SU-DHL-6 (cell line): ENCODE results near the gene REPS2.

Experiments
- H2AFZ ChIP-seq: fragments of 200-600 bp; sonication (generic); 2 replicates; pipeline ENCODE4 v1.6.1; 2014; ENCODE audit warnings: low read depth, mild to moderate bottlenecking, moderate library complexity, mixed read lengths, antibody characterized with exemption, low read length; ENCODE audit not compliant: severe bottlenecking
- H3F3A ChIP-seq: fragments of 200-600 bp; shearing (Covaris generic); 2 replicates; pipeline ENCODE4 v1.6.0; 2016; ENCODE audit warnings: antibody characterized with exemption, mild to moderate bottlenecking; ENCODE audit not compliant: insufficient read depth
- H3K27ac ChIP-seq: fragments of 200-600 bp; sonication (generic); 2 replicates; pipeline ENCODE4 v1.5.1; 2016; ENCODE audit warnings: low read depth, mild to moderate bottlenecking, low read length, moderate library complexity, mixed read lengths
- H3K27me3 ChIP-seq: fragments of 200-600 bp; sonication (generic), shearing (Covaris generic); 2 replicates; pipeline ENCODE4 v1.6.0; 2014; ENCODE audit warnings: mild to moderate bottlenecking, low read length
- H3K36me3 ChIP-seq: fragments of 200-600 bp; sonication (generic); 2 replicates; pipeline ENCODE4 v1.6.1; 2014; ENCODE audit warnings: mild to moderate bottlenecking, low read length, mixed read lengths
- H3K4me2 ChIP-seq: fragments of 300-600, 200-600 bp; shearing (Covaris generic), sonication (generic); 2 replicates; pipeline ENCODE4 v1.6.0; 2014; ENCODE audit warnings: low read length, low read depth, mild to moderate bottlenecking; ENCODE audit not compliant: poor library complexity, severe bottlenecking
- H3K4me3 ChIP-seq: fragments of 200-600 bp; sonication (generic); 2 replicates; pipeline ENCODE4 v1.5.1; 2014; ENCODE audit warnings: antibody characterized with exemption, low read length, mild to moderate bottlenecking, mixed read lengths; ENCODE audit not compliant: insufficient read depth, poor library complexity, severe bottlenecking
- H3K79me2 ChIP-seq: fragments of 200-600 bp; sonication (generic); 2 replicates; pipeline ENCODE4 v1.6.1; 2014; ENCODE audit warnings: mild to moderate bottlenecking, low read length, moderate library complexity; ENCODE audit not compliant: insufficient read depth
- H3K9ac ChIP-seq: fragments of 200-600 bp; sonication (generic); 2 replicates; pipeline ENCODE4 v1.7.0; 2014; ENCODE audit warnings: mild to moderate bottlenecking, low read length
- H3K9me2 ChIP-seq: fragments of 200-600 bp; sonication (generic); replicated peaks from 2 replicates; pipeline ENCODE4 v1.6.1; 2014; ENCODE audit warnings: low read length; ENCODE audit not compliant: insufficient read depth
- H3K9me3 ChIP-seq: fragments of 200-600 bp; sonication (generic); 2 replicates; pipeline ENCODE4 v1.6.1; 2014; ENCODE audit warnings: low read length, mixed read lengths; ENCODE audit not compliant: insufficient read depth
- H4K20me1 ChIP-seq: fragments of 200-600 bp; sonication (generic); 2 replicates; pipeline ENCODE4 v1.6.1; 2014; ENCODE audit warnings: low read depth, mild to moderate bottlenecking, antibody characterized with exemption, low read length, moderate library complexity, mixed read lengths
- CTCF ChIP-seq: fragments of 200-600 bp; sonication (generic); IDR thresholded peaks from one replicate; pipeline ENCODE4 v1.5.1; 2017; ENCODE audit warnings: antibody characterized with exemption, mild to moderate bottlenecking, low read length, moderate library complexity; ENCODE audit not compliant: insufficient read depth, poor library complexity, severe bottlenecking
- EZH2phosphoT487 ChIP-seq: fragments of 200-600 bp; sonication (generic), shearing (Covaris generic); conservative IDR thresholded peaks from 2 replicates; pipeline ENCODE4 v1.6.1; 2018; ENCODE audit warnings: mild to moderate bottlenecking, antibody characterized with exemption, low read length, moderate library complexity, mixed read lengths

The REPS2 gene

GRCh38 chrX:16917120-16917519 lies 29.3 kb upstream of the REPS2 start:
- no peaks in the 10 kb centered on the region for H3K27me3 ChIP-seq
- no peaks in the 10 kb centered on the region for H3K79me2 ChIP-seq
- no peak for TF ChIP-seq CTCF
- no peak for TF ChIP-seq EZH2phosphoT487
- H3K4me2 ChIP-seq, result no peak overlapping the region
- no peaks in the 10 kb centered on the region for H4K20me1 ChIP-seq
- H2AFZ ChIP-seq, result no peak overlapping the region
- no peak overlapping the region for H3K4me3 ChIP-seq
- H3K27ac ChIP-seq, result no peak overlapping the region
- no peaks in the 10 kb centered on the region for H3K9me3 ChIP-seq
- no peak overlapping the region for H3K9ac ChIP-seq
- H3K9me2 ChIP-seq, result no peaks in the 10 kb centered on the region
- H3F3A ChIP-seq, result no peaks in the 10 kb centered on the region
- no peaks in the 10 kb centered on the region for H3K36me3 ChIP-seq

GRCh38 chrX:16918979-16919378 lies 27.5 kb upstream of the REPS2 start:
- no peak overlapping the region for H3K27ac ChIP-seq
- H3K9me2 ChIP-seq, result no peaks in the 10 kb centered on the region
- no peak overlapping the region for H2AFZ ChIP-seq
- no peaks in the 10 kb centered on the region for H3K36me3 ChIP-seq
- no peak overlapping the region for H3K9ac ChIP-seq
- no peaks in the 10 kb centered on the region for H3K27me3 ChIP-seq
- H3K4me3 ChIP-seq, result no peak overlapping the region
- H3K4me2 ChIP-seq, result no peak overlapping the region
- H3K79me2 ChIP-seq, result no peaks in the 10 kb centered on the region
- H3F3A ChIP-seq, result no peaks in the 10 kb centered on the region
- H4K20me1 ChIP-seq, result no peaks in the 10 kb centered on the region
- TF ChIP-seq CTCF (no peak), EZH2phosphoT487 (no peak)
- H3K9me3 ChIP-seq, result no peaks in the 10 kb centered on the region

GRCh38 chrX:16920075-16920474 lies 26.4 kb upstream of the REPS2 start:
- Histone ChIP-seq H4K20me1 (no peaks in the 10 kb centered on the region), H3K9me2 (no peaks in the 10 kb centered on the region), H3K27me3 (no peaks in the 10 kb centered on the region), H3F3A (no peaks in the 10 kb centered on the region), H3K4me2 (no peak overlapping the region), H3K36me3 (no peaks in the 10 kb centered on the region), H2AFZ (no peak overlapping the region), H3K79me2 (no peaks in the 10 kb centered on the region), H3K27ac (no peak overlapping the region), H3K4me3 (no peak overlapping the region), H3K9me3 (no peaks in the 10 kb centered on the region), H3K9ac (no peak overlapping the region)
- no peak for TF ChIP-seq CTCF
- no peak for TF ChIP-seq EZH2phosphoT487

GRCh38 chrX:16923157-16923556 lies 23.3 kb upstream of the REPS2 start:
- TF ChIP-seq CTCF (no peak), EZH2phosphoT487 (no peak)
- no peak overlapping the region for H2AFZ ChIP-seq
- no peaks in the 10 kb centered on the region for H3K36me3 ChIP-seq
- no peak overlapping the region for H3K4me2 ChIP-seq
- no peak overlapping the region for H3K4me3 ChIP-seq
- H3F3A ChIP-seq, result no peaks in the 10 kb centered on the region
- H3K9me2 ChIP-seq, result no peaks in the 10 kb centered on the region
- H3K9me3 ChIP-seq, result no peaks in the 10 kb centered on the region
- no peak overlapping the region for H3K9ac ChIP-seq
- no peaks in the 10 kb centered on the region for H3K79me2 ChIP-seq
- H3K27ac ChIP-seq, result no peak overlapping the region
- H4K20me1 ChIP-seq, result no peaks in the 10 kb centered on the region
- no peaks in the 10 kb centered on the region for H3K27me3 ChIP-seq
